Suprapubic skin (tissue), 4 donors: ENCODE results near the gene NPAS3.

Source experiments
- EP300 ChIP-seq: sonication (generic); formaldehyde crosslinking; IDR thresholded peaks from one replicate; pipeline ENCODE4 v1.6.1; 2017; ENCODE audit warnings: antibody characterized with exemption
- POLR2A ChIP-seq, 2 donors: fragments of 450-650 bp; IDR thresholded peaks; one replicate each; pipeline ENCODE4 v1.6.1; 2017; ENCODE audit warnings: antibody characterized with exemption in 2 of 2, mild to moderate bottlenecking in 2 of 2, moderate library complexity in 2 of 2
- POLR2AphosphoS5 ChIP-seq, 3 donors: sonication (generic); formaldehyde crosslinking; IDR thresholded peaks; one replicate each; pipeline ENCODE4 v1.6.1; 2017; ENCODE audit warnings: antibody characterized with exemption in 3 of 3

GRCh38 chr14:33393231-33393894, 454.7 kb downstream of the NPAS3 start:
- TF ChIP-seq POLR2A (IDR thresholded peaks at IDR 0.05), result no peak
- no peak for TF ChIP-seq EP300
- TF ChIP-seq POLR2AphosphoS5 (IDR thresholded peaks at IDR 0.05), result no peak
